SK-N-SH treated with all-trans-retinoic acid at 6 μM for 48 hours (cell line): ENCODE measurements around the gene DDX41.

Experiments used
- ARNTL ChIP-seq: fragments of 450-650 bp; formaldehyde crosslinking; IDR thresholded peaks from 2 replicates; pipeline ENCODE4 v1.5.0; 2020; ENCODE audit warnings: low read depth, mild to moderate bottlenecking, moderate library complexity, borderline replicate concordance
- BACH2 ChIP-seq: fragments of 250-450 bp; sonication (Bioruptor Pico); IDR thresholded peaks from 2 replicates; pipeline ENCODE4 v1.9.0; 2021; ENCODE audit warnings: mild to moderate bottlenecking, borderline replicate concordance
- CSDC2 ChIP-seq: fragments of 250-450 bp; sonication (Bioruptor Pico); IDR thresholded peaks from 2 replicates; pipeline ENCODE4 v1.5.0; 2020; ENCODE audit warnings: mild to moderate bottlenecking, moderate library complexity
- ESRRG ChIP-seq: fragments of 250-450 bp; sonication (Bioruptor Pico); IDR thresholded peaks from 2 replicates; pipeline ENCODE4 v1.6.1; 2021; ENCODE audit warnings: mild to moderate bottlenecking
- OSR1 ChIP-seq: fragments of 250-450 bp; sonication (Bioruptor Pico); IDR thresholded peaks from 2 replicates; pipeline ENCODE4 v1.8.0; 2022; ENCODE audit warnings: moderate library complexity, mild to moderate bottlenecking, inconsistent platforms
- SNAI2 ChIP-seq: fragments of 250-450 bp; sonication (Bioruptor Pico); IDR thresholded peaks from 2 replicates; pipeline ENCODE4 v1.5.0; 2020; ENCODE audit warnings: mild to moderate bottlenecking, moderate library complexity
- ZFP3 ChIP-seq: fragments of 250-450 bp; sonication (Bioruptor Pico); IDR thresholded peaks from 2 replicates; pipeline ENCODE4 v1.5.0; 2020; ENCODE audit warnings: mild to moderate bottlenecking, moderate library complexity
- ZFP30 ChIP-seq: fragments of 450-650 bp; formaldehyde crosslinking; IDR thresholded peaks from 2 replicates; pipeline ENCODE4 v1.5.0; 2022; ENCODE audit warnings: mild to moderate bottlenecking, moderate library complexity
- ZNF8 ChIP-seq: fragments of 450-650 bp; formaldehyde crosslinking; IDR thresholded peaks from 2 replicates; pipeline ENCODE4 v1.5.0; 2020; ENCODE audit warnings: mild to moderate bottlenecking, moderate library complexity
- TF ChIP-seq, protein P1 (sequence below): fragments of 250-450 bp; sonication (Bioruptor Pico); IDR thresholded peaks from 2 replicates; pipeline ENCODE4 v1.8.0; 2020; ENCODE audit warnings: mild to moderate bottlenecking, moderate library complexity, borderline replicate concordance
- TF ChIP-seq, protein P2 (sequence below): fragments of 250-450 bp; sonication (Bioruptor Pico); IDR thresholded peaks from 2 replicates; pipeline ENCODE4 v1.8.0; 2021; ENCODE audit warnings: low read depth, mild to moderate bottlenecking, moderate library complexity, borderline replicate concordance
- TF ChIP-seq, protein P3 (sequence below): fragments of 250-450 bp; sonication (Bioruptor Pico); IDR thresholded peaks from 2 replicates; pipeline ENCODE4 v1.5.1; 2021; ENCODE audit warnings: mild to moderate bottlenecking, moderate library complexity
- TF ChIP-seq, protein P4 (sequence below): fragments of 250-450 bp; sonication (Bioruptor Pico); IDR thresholded peaks from 2 replicates; pipeline ENCODE4 v1.5.1; 2020; ENCODE audit warnings: low read depth, mild to moderate bottlenecking, moderate library complexity

DNA sequence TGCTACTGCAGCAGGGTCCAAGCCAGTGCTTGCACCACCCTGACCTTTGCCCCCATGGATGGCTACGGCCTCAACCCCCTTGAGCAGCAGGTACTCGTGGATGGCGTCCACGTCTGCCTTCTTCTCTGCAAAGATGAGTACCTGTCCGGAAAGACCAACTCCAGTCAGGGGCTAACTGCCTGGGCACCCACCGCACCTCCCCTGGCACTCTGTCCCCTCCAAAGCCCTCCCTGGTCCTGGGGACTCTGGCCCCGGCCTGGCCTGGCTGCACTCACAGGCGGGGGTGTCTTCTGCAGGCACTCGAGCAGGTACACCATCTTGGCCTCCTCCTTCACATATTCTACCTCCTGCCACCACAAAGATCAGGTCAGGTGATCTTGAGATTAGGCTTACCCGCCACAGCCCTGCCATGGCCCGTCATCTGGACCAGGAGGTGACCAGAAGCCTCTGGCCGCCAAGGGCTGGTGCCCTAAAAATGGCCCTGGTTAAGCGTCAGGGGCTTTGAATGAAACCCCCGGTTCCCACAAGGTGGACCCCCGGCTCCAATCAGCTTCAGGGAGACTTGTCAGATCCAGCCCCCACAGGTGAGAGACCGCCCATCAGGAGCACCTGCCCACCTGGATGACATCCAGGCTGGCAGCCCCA lies 3.9 kb downstream of the DDX41 start:
- TF ChIP-seq BACH2 (CRISPR knock-in tag) (no peak), ZFP30 (CRISPR knock-in tag) (no peak), ESRRG (no peak), OSR1 (CRISPR knock-in tag) (no peak), ZFP3 (no peak), CSDC2 (no peak), SNAI2 (CRISPR knock-in tag) (no peak), ZNF8 (no peak), ARNTL (CRISPR knock-in tag) (no peak)
- TF ChIP-seq, protein P1, sequence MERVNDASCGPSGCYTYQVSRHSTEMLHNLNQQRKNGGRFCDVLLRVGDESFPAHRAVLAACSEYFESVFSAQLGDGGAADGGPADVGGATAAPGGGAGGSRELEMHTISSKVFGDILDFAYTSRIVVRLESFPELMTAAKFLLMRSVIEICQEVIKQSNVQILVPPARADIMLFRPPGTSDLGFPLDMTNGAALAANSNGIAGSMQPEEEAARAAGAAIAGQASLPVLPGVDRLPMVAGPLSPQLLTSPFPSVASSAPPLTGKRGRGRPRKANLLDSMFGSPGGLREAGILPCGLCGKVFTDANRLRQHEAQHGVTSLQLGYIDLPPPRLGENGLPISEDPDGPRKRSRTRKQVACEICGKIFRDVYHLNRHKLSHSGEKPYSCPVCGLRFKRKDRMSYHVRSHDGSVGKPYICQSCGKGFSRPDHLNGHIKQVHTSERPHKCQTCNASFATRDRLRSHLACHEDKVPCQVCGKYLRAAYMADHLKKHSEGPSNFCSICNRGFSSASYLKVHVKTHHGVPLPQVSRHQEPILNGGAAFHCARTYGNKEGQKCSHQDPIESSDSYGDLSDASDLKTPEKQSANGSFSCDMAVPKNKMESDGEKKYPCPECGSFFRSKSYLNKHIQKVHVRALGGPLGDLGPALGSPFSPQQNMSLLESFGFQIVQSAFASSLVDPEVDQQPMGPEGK (CRISPR knock-in tag), result no peak
- TF ChIP-seq, protein P2, sequence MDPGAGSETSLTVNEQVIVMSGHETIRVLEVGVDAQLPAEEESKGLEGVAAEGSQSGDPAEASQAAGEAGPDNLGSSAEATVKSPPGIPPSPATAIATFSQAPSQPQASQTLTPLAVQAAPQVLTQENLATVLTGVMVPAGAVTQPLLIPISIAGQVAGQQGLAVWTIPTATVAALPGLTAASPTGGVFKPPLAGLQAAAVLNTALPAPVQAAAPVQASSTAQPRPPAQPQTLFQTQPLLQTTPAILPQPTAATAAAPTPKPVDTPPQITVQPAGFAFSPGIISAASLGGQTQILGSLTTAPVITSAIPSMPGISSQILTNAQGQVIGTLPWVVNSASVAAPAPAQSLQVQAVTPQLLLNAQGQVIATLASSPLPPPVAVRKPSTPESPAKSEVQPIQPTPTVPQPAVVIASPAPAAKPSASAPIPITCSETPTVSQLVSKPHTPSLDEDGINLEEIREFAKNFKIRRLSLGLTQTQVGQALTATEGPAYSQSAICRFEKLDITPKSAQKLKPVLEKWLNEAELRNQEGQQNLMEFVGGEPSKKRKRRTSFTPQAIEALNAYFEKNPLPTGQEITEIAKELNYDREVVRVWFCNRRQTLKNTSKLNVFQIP, result no peak
- TF ChIP-seq, protein P3, sequence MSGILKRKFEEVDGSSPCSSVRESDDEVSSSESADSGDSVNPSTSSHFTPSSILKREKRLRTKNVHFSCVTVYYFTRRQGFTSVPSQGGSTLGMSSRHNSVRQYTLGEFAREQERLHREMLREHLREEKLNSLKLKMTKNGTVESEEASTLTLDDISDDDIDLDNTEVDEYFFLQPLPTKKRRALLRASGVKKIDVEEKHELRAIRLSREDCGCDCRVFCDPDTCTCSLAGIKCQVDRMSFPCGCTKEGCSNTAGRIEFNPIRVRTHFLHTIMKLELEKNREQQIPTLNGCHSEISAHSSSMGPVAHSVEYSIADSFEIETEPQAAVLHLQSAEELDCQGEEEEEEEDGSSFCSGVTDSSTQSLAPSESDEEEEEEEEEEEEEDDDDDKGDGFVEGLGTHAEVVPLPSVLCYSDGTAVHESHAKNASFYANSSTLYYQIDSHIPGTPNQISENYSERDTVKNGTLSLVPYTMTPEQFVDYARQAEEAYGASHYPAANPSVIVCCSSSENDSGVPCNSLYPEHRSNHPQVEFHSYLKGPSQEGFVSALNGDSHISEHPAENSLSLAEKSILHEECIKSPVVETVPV (CRISPR knock-in tag), result no peak
- TF ChIP-seq, protein P4, sequence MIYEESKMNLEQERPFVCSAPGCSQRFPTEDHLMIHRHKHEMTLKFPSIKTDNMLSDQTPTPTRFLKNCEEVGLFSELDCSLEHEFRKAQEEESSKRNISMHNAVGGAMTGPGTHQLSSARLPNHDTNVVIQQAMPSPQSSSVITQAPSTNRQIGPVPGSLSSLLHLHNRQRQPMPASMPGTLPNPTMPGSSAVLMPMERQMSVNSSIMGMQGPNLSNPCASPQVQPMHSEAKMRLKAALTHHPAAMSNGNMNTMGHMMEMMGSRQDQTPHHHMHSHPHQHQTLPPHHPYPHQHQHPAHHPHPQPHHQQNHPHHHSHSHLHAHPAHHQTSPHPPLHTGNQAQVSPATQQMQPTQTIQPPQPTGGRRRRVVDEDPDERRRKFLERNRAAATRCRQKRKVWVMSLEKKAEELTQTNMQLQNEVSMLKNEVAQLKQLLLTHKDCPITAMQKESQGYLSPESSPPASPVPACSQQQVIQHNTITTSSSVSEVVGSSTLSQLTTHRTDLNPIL (CRISPR knock-in tag), result no peak
